Activated CD4-positive, alpha-beta T cell treated with anti-CD3 and anti-CD28 coated beads, Interleukin-10, Interleukin-2, amounts not matched to agents 100 ng/mL and 50 ng/mL, durations not matched to agents 16 hours and 8 hours (primary cell): ENCODE results near the gene P2RX2.

ENCODE experiments used
- DNase-seq: peaks from one replicate; pipeline ENCODE4 v3.0.0-alpha.2; 2020

Gene P2RX2

DNA sequence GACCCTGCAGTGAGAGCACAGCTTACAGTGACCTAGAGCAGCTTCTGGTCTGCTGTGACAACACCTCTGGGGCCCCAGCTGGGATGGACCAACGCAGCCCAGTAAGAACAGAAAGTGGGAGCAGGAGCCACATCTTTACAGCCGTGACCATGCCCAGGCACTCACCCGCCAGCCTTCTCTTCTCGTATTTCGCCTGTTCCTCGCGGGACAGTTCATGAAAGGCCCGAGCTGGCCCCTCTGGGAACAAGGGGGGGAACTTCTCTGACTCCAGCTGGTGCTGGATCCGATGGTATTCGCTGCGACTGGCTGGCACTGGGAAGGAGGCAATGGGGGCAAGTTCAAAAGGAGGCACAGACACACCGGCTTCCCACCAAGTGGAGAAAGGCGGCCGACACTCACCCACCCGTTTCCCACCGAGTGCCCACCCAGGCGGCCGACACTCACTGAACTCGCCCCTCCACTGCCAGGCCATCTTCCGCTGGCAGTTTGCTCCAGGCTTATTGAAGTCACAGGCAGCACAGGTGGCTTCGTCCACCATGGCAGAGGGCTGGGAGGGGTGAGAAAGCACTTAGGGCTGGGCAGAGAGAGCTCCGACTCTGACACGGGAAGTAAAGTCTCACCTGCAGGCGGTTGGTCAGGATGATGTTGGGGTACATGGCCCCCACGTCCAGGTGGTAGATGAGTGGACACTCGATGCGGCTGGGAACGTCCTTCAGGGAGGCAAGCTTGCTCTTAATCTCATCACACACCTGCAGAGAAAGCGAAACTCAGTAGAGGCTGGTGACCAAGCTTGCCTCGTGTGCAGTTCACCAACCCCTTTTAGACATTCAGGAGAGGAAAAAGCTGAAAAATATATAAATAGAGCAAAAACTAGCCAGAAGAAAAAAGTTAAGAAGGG, 49.9 kb downstream of the P2RX2 start:
- no peak for DNase-seq

DNA sequence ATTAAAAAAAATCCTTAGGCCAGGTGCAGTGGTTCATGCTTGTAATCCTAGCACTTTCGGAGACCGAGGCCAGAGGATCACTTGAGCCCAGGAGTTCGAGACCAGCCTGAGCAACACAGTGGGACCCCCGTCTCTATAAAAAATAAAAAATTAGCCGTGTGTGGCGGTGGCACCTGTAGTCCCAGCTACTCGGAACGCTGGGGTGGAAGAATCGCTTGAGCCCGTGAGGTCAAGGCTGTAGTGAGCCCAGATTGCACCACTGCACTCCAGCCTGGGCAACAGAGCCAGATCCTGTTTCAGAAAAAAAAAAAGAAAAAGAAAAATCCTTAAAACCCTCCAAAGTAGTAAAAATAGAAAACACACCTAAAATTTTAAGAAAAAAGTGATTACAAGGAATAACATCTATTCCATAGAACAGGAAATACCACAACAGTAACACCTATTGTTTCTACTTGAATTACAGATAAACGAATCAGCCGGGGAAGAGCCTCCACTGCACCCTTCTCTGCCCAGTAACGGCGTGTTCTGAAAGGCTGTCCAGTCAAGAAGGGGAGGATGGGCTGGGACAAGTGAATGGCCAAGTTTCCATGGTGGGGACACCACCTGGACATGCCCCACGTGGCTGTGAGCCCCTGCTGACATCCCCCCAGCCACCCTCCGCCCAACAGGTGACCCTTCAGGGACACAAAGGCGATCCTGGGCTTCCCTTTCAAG, 50.7 kb downstream of the P2RX2 start:
- DNase-seq: no peak
